HG03095 (cell line): ENCODE results near the gene TBC1D8.

Source experiments
- ATAC-seq: cut with Tn5 transposase; IDR thresholded peaks from one replicate; pipeline ENCODE4 v1.9.1; 2021; ENCODE audit warnings: moderate library complexity; ENCODE audit not compliant: unreplicated experiment

Gene TBC1D8

GRCh38 chr2:101164021-101164420, 12.8 kb upstream of the TBC1D8 start:
- no peak for ATAC-seq

GRCh38 chr2:101162561-101163330, 11.6 kb upstream of the TBC1D8 start:
- ATAC-seq: no peak

DNA sequence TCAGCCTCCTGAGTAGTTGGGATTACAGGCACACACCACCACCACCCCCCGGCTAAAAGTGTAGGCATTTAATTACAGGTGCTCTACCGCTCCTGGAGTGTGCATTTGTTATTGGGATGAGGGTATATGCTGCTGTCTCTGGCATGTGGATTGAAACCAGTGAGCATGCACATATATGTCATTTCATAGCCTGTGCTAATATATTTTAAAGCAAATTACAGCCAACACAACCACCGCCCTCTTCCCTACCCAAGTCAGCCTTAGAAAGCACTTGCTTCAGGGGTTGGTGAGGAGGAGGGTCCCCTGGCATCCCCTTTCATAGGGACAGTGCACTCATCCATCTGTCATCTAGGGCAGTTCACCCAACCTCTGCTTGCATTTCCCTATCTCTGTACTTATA, 10.5 kb upstream of the TBC1D8 start:
- no peak for ATAC-seq

DNA sequence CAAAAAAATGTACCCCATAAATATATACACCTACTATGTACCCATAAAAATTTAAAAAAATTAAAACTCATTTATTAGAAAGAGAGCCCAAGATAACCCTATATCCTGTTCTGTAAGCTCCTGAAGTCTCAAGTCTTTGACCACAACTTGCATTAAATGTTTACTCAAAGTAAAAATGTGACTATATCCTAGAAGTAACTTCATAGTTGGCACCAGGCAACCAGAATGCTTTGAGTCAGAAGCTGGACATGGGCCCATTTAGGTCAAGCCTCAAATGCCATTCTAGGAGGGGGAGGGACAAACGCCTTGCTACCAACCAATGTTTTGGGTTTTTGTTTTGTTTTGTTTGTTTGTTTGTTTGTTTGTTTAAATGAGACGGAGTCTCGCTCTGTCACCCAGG, 9.3 kb upstream of the TBC1D8 start:
- no peak for ATAC-seq

GRCh38 chr2:101159526-101159925, 8.3 kb upstream of the TBC1D8 start:
- no peak for ATAC-seq

- ATAC-seq: no peak
These were observed 6.1 kb upstream of the TBC1D8 start for GRCh38 chr2:101157272-101157671.

- no peak for ATAC-seq
These were observed 2.6 kb upstream of the TBC1D8 start for GRCh38 chr2:101153787-101154186.

GRCh38 chr2:101153077-101153707, 2.0 kb upstream of the TBC1D8 start:
- no peak for ATAC-seq

DNA sequence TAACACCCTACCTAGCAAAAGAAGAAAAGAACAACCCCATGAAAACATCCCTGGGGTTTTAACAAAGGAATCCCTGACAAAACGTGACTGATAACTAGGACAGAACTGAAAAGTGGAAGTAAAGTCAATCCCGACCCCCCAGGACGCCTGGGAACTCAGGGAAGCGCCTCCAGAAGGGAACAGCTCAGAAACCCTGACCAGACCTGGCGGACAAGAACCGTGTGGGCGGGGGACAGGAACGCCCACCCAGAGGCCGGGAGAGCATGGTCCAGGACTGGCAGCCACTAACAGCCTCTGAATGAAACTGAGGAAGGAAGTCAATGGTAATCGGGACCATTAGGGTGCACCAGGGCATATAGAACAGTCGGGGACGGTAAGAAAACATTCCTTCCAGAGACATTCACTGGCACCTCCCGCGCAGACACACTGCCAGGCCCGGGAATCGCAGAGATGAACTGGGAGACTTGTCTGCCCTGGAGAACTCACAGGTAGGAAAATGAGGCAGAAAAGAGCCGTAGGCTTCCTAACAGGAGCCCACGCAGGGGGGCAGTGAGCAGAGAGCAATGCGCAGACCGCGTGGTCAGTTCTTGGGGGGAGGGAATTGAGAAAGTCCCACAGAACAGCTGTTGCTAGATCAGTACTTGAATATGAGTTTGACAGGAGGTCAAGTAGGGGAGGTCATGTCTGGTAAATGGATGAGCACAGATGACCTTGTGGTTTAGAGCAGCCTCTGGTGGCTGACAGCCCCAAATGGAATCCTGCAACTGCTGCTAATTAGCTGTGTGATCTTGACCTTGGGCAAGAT, 1.3 kb upstream of the TBC1D8 start:
- ATAC-seq: peak; percentile 75

- no peak for ATAC-seq
These were observed 683 bp upstream of the TBC1D8 start for GRCh38 chr2:101151859-101152271.

DNA sequence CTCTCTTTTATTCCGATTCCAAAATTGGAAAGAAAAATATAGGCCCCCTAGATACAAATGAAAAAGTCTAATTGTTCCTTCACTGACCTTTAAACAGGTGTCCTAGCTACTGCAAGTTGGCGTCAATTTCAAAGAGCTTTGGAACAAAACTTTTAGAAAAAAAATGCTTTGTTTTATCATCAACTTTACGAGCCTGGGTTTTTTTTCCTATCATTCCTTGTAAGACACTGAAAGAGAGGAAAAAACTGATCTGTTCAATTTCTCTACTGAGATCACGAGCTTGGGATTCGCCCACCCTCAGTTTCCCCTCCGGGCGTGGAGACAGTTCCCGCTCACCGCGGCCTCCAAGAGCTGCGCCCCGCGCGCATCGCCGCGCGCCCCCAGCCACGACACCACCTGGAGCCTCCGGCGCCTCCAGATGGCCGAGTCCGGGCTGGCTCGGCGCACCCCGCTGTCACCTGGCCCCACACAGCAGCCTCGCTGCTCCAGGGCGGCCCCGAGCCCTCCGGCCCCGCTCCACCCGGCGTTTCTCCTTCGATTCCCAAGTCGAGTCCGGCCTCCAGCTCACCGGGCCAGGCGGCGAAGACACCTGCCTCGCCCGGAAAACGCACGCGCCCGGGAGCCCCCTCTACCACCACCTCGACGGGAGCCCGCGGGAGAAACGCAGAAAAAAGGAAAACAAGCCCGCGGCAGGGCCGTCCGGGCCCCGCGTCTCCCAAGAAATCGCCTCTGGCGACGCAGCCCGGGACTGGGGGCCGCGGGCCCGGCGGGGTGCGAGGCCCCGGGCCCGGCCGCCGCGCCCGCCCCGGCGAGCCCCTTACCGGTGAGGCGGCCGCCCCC, 656 bp downstream of the TBC1D8 start:
- ATAC-seq: no peak

GRCh38 chr2:101149241-101150192, 1.7 kb downstream of the TBC1D8 start:
- no peak for ATAC-seq

DNA sequence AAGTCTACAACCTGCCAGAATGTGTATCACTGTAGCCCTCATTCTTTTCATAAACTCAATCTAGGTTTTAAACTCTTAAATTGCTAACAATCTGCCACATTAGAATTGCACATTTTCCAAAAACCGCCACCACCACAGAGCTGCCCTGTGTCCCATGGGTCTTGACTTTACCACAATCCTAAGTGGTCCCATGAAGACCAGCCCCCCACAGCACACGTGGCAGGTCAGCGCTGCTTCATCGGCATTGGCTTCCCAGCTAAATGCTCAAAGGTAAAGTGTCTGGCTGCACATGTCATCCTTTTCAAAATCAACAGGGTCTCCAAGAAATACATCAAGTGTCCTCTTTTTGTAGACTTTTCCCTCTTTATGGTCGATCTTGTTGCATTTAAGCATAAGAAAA, 2.4 kb downstream of the TBC1D8 start:
- ATAC-seq: no peak

DNA sequence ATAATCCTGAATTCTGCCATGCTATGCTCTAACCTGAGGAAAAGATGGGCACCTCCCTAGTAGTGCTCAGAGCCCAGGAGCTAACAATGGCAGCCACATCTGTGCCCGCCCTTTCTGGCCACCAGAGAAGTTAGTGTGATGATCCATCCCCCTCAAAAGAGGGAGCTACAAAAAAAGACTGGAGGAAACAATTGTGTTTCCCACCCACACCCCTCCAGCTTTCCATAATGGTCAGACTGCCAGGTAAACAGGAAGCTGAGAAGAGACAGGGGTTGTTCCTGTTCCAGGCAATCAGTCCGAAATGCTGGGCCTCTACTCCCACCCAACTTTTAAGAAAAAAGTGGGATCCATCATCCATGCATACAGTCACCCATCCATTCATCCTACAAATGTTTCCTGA, 3.2 kb downstream of the TBC1D8 start:
- no peak for ATAC-seq

DNA sequence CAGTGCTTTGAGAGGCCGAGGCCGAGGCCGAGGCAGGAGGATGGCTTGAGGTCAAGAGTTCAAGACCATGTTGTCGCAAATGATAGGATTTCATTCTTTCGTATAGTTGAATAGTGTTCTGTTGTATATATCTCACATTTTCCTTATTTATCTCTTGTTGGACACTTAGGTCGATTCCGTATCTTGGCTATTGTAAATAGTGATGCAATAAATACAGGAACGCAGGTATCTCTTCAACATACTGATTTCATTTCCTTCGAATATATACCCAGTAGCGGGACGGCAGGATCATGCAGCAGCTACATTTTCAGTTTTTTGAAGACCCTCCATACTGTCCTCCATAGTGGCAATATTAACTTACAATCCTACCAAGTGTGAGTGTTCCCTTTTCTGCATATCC, 4.1 kb downstream of the TBC1D8 start:
- no peak for ATAC-seq

- no peak for ATAC-seq
These were observed 4.6 kb downstream of the TBC1D8 start for GRCh38 chr2:101146535-101146934.

DNA sequence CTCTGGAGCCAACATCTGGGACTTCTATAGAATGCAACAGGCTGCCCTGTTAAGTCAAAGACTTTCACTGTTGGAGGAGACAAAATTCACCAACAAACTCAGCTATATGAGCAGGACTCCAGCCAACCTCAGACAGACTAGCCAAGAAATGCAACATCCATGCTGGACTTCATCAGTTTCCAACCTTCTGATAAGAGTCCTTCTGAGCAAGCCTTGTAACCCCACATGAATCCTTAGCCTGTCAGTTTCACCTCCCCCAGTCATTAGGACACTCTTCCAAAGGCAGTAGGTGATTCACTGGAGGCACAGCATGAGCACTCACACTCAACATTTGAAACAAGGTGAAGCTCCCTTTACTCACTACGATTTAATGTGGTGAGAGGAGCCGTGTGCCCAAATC, 5.8 kb downstream of the TBC1D8 start:
- no peak for ATAC-seq

GRCh38 chr2:101142163-101142562, 9.0 kb downstream of the TBC1D8 start:
- ATAC-seq: no peak

- ATAC-seq: no peak
These were observed 10.1 kb downstream of the TBC1D8 start for GRCh38 chr2:101140978-101141655.
